ENCODE measurements around the gene CANT1.

DNA sequence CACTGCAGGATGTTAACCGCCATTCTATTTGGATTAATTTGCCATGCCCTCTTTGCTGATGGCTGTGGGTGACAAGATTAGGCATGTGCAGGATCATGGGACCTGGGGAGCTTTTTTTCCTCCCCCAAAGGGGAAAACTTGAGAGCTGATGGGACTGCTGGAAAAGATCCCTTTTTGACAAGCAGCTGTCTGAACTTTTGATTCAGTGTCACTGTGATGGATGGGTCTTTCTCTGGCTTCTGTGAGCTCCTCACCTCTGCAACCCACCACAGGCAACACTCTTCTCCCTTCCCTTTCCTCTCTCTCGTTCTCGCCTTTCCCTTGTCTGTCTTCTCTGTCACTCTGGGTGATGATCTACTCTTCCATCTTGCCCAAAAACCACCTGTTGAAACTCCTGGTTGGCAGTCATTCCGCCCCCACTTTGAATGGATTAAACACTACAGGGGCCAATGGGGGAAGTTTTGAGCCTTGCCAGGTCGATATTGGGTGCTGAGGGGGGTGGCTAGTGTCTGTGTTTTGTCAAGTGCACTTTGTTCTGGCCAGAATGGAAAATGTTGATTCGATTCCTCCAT, 3.1 kb upstream of the CANT1 start:
- TF ChIP-seq, protein P1, sequence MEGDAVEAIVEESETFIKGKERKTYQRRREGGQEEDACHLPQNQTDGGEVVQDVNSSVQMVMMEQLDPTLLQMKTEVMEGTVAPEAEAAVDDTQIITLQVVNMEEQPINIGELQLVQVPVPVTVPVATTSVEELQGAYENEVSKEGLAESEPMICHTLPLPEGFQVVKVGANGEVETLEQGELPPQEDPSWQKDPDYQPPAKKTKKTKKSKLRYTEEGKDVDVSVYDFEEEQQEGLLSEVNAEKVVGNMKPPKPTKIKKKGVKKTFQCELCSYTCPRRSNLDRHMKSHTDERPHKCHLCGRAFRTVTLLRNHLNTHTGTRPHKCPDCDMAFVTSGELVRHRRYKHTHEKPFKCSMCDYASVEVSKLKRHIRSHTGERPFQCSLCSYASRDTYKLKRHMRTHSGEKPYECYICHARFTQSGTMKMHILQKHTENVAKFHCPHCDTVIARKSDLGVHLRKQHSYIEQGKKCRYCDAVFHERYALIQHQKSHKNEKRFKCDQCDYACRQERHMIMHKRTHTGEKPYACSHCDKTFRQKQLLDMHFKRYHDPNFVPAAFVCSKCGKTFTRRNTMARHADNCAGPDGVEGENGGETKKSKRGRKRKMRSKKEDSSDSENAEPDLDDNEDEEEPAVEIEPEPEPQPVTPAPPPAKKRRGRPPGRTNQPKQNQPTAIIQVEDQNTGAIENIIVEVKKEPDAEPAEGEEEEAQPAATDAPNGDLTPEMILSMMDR (IDR thresholded peaks at IDR 0.05): no peak
- no peak for TF ChIP-seq POLR2A (IDR thresholded peaks at IDR 0.05; ENCODE audit: low read depth)
- TF ChIP-seq POLR2AphosphoS5 (IDR thresholded peaks at IDR 0.05): no peak
- TF ChIP-seq EP300 (IDR thresholded peaks at IDR 0.05): no peak

Data from esophagus muscularis mucosa (tissue), 4 donors.